Testis (tissue), 2 donors: ENCODE results near the gene LRRC31.

Source experiments
- POLR2A ChIP-seq: fragments of 450-650 bp; IDR thresholded peaks from one replicate; pipeline ENCODE4 v1.6.1; 2017; ENCODE audit warnings: antibody characterized with exemption, mild to moderate bottlenecking, moderate library complexity
- TF ChIP-seq, protein P1 (sequence below), 3 experiments: fragments of 450-650 bp in 2 of 3; fragments of 200-600 bp in 1 of 3; sonication (generic) in 1 of 3; IDR thresholded peaks; one replicate each; pipeline ENCODE4 v1.5.1; 2016 to 2019; ENCODE audit warnings: antibody characterized with exemption in 3 of 3, mild to moderate bottlenecking in 2 of 3, moderate library complexity in 1 of 3

DNA sequence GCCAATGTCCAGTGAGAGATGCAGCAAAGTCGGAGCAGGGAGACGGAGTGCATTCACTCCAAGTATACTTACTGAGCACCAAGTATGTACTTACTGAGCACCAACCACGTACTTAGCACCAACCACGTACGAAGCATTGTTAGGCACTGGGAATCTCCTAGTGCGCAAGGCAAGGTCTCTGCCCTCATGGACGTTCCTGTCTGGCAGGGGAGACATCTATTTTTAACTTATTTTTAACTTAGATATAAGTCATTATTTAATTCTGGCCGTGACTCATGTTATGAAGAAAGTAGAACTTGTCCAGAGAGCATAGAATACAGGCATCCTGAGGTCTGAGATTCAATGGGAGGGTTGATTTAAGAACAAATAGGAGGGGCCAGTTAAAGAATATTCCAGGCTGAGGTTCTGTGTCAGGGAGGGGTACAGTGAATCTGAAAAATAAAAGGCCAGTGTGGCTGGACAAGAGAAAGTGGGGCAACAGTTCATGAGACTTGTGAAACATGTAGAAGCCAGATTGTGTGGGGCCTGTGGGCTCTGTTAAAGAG lies 9.3 kb upstream of the LRRC31 start:
- TF ChIP-seq, protein P1, sequence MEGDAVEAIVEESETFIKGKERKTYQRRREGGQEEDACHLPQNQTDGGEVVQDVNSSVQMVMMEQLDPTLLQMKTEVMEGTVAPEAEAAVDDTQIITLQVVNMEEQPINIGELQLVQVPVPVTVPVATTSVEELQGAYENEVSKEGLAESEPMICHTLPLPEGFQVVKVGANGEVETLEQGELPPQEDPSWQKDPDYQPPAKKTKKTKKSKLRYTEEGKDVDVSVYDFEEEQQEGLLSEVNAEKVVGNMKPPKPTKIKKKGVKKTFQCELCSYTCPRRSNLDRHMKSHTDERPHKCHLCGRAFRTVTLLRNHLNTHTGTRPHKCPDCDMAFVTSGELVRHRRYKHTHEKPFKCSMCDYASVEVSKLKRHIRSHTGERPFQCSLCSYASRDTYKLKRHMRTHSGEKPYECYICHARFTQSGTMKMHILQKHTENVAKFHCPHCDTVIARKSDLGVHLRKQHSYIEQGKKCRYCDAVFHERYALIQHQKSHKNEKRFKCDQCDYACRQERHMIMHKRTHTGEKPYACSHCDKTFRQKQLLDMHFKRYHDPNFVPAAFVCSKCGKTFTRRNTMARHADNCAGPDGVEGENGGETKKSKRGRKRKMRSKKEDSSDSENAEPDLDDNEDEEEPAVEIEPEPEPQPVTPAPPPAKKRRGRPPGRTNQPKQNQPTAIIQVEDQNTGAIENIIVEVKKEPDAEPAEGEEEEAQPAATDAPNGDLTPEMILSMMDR (IDR thresholded peaks at IDR 0.05): no peak
- no peak for TF ChIP-seq POLR2A
